Measurements from ENCODE around the gene LDLRAD4. TPM values are rescaled to one million over a fixed set of nuclear protein-coding genes. Genes with fewer than 3 reads are reported as not detected.

LDLRAD4 gene
- total RNA-seq, 2 experiments from 2014 or later: 37.3 to 38.5 TPM

DNA sequence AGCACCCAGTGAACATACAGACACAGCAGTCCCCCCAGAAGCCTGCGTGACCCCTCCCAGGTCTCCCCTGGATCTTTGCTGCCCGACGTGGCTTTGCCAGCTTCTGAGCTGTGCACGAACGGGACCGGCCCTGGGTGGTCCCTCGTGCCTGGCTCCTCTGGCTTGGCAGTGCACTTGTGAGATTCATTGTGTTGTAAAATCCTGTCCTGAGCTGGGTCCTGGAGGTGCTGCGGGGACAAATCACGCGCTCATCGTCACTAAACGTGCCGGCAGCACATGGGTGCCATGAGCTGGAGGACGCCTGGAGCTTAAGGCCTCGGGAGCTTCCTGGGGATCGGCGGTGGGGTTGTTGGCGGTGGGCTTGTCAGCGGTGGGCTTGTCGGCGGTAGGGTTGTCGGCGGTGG, 402.9 kb downstream of the LDLRAD4 start:
- H3K27ac Mint-ChIP-seq: no peak overlapping the region

DNA sequence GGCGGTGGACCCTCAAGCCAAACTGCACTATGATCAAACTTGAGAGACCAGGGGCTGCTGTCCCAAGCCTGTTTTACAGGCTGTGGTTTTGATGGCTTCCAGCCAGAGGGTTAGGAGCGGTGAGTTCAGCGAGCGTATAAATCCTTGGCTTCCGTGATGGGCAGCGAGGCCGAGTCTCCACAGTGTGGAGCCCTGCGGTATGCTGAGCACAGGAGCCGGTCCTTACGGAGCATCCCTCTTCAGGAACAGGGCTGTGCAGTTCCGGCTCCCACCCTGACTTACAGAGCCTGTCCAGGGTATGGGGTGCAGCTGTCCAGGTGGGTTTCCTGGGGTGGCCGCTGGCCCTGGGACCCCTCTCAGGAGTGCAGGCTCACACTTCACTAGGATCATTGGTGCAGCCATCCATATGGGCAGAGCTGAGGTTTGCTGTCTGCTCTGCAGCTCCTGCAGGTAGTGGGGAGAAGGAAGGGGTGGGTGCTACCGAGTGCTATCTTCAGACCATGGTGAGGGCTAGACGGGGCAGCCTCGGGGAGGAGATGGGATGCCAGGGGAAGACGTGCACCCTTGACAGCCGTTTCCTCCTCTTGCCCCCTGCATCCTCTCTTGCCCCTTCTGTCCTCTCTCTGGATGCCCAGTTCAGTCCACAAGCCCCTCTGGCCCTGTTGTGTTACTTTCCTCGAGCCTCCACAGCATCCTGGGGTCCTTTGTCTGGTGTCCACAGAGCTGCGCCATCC, 403.5 kb downstream of the LDLRAD4 start:
- ChIA-PET CTCF (interaction anchor here (0.6 to 2.2 kb wide), 3 partner anchors 11 to 406 kb away, joined by 3 to 6 read pairs (median 3); no protein-coding TSS in a partner anchor), POLR2A (interaction anchor here (1.1 kb wide), 1 partner anchor 10 kb away, joined by 4 read pairs; no protein-coding TSS in a partner anchor)
- H3K27ac Mint-ChIP-seq: no peak overlapping the region
- H3K4me3 Mint-ChIP-seq: no peak overlapping the region
- no peaks in the 10 kb centered on the region for H3K27me3 Mint-ChIP-seq
- TF ChIP-seq, protein P1, sequence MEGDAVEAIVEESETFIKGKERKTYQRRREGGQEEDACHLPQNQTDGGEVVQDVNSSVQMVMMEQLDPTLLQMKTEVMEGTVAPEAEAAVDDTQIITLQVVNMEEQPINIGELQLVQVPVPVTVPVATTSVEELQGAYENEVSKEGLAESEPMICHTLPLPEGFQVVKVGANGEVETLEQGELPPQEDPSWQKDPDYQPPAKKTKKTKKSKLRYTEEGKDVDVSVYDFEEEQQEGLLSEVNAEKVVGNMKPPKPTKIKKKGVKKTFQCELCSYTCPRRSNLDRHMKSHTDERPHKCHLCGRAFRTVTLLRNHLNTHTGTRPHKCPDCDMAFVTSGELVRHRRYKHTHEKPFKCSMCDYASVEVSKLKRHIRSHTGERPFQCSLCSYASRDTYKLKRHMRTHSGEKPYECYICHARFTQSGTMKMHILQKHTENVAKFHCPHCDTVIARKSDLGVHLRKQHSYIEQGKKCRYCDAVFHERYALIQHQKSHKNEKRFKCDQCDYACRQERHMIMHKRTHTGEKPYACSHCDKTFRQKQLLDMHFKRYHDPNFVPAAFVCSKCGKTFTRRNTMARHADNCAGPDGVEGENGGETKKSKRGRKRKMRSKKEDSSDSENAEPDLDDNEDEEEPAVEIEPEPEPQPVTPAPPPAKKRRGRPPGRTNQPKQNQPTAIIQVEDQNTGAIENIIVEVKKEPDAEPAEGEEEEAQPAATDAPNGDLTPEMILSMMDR (IDR thresholded peaks at IDR 0.05): no peak
- DNase-seq (no peak), ATAC-seq (no peak)
- peaks cover 30% of the 10 kb centered on the region for H3K4me1 Mint-ChIP-seq (ENCODE audit: low read depth)
- H3K9me3 Mint-ChIP-seq: no peaks in the 10 kb centered on the region
- H3K36me3 Mint-ChIP-seq (ENCODE audit: low read depth): peaks cover 7% of the 10 kb centered on the region
- intact Hi-C loops (cut with micrococcal nuclease): no loop called here

More for the DNA sequence above, 402.9 kb downstream of the LDLRAD4 start:
- DNase-seq (no peak), ATAC-seq (no peak)
- Mint-ChIP-seq H3K4me3 (no peak overlapping the region), H3K36me3 (ENCODE audit: low read depth) (peaks cover 8% of the 10 kb centered on the region), H3K4me1 (ENCODE audit: low read depth) (peaks cover 36% of the 10 kb centered on the region), H3K9me3 (no peaks in the 10 kb centered on the region), H3K27me3 (no peaks in the 10 kb centered on the region)
- intact Hi-C loops (cut with micrococcal nuclease): no loop called here
- TF ChIP-seq, protein P1 (IDR thresholded peaks at IDR 0.05): no peak
- CTCF ChIA-PET: interaction anchor here (1.4 kb wide), 1 partner anchor 8 kb away, joined by 5 read pairs; no protein-coding TSS in a partner anchor
- POLR2A ChIA-PET: interaction anchor here (1.1 kb wide), 1 partner anchor 9 kb away, joined by 4 read pairs; no protein-coding TSS in a partner anchor

DNA sequence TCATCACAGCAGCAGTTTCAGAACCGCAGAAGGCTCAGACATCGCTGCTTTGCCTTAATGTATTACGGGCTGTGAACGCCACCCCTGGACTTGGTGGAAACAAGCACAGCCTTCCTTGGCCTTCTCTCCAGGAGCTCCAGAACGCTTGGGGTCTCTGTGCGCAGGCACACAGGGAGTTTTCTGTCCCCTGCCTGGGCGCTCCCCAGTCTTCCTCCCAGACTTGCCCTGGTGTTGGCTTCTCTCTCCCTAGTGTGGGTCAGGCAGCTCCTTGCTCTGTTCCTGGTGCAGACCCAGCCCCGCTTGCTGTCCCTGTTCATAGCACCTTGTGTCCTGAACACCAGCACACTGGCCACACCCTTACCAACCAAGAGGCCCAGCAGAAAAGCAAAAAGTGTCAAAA, 404.2 kb downstream of the LDLRAD4 start:
- intact Hi-C loops (cut with micrococcal nuclease): no loop called here
- ChIA-PET CTCF (interaction anchor here (0.6 to 2.2 kb wide), 3 partner anchors 12 to 406 kb away, joined by 3 to 6 read pairs (median 3); no protein-coding TSS in a partner anchor), POLR2A (no interaction called here)
- Mint-ChIP-seq H3K4me3 (no peak overlapping the region), H3K27ac (no peak overlapping the region), H3K27me3 (no peaks in the 10 kb centered on the region), H3K4me1 (ENCODE audit: low read depth) (peaks cover 29% of the 10 kb centered on the region), H3K9me3 (no peaks in the 10 kb centered on the region), H3K36me3 (ENCODE audit: low read depth) (peaks cover 7% of the 10 kb centered on the region)
- no peak for DNase-seq
- TF ChIP-seq, protein P1 (IDR thresholded peaks at IDR 0.05): no peak
- no peak for ATAC-seq

DNA sequence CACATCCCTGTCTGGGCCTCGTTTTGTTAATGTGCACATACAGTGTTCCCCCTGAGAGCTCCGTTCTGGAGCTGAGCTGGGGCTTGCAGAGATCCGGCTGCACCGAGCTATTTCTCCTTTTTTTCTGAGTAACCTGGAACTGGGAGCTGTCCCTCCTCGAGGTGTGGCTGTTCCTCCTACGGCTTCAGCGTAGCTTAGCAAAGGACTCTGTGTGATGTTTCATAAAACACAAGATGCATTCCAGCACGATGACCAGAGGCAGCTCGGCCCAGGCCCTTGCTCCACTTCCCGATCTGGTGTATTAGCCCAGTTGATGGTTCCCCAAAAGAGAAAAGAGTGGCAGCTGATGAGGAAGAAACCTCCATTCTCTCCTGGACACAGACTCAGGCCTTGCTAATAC, 404.8 kb downstream of the LDLRAD4 start:
- POLR2A ChIA-PET: no interaction called here
- intact Hi-C loops (cut with micrococcal nuclease): no loop called here
- H3K27ac Mint-ChIP-seq: no peak overlapping the region
- H3K4me3 Mint-ChIP-seq: no peak overlapping the region
- CTCF ChIA-PET: interaction anchor here (0.9 to 2.2 kb wide), 3 partner anchors 65 to 407 kb away, joined by 3 to 6 read pairs (median 3); no protein-coding TSS in a partner anchor
- no peaks in the 10 kb centered on the region for H3K27me3 Mint-ChIP-seq
- TF ChIP-seq, protein P1 (IDR thresholded peaks at IDR 0.05): no peak
- peaks cover 24% of the 10 kb centered on the region for H3K4me1 Mint-ChIP-seq (ENCODE audit: low read depth)
- DNase-seq (no peak), ATAC-seq (no peak)
- H3K36me3 Mint-ChIP-seq (ENCODE audit: low read depth): peaks cover 7% of the 10 kb centered on the region
- H3K9me3 Mint-ChIP-seq: no peaks in the 10 kb centered on the region

DNA sequence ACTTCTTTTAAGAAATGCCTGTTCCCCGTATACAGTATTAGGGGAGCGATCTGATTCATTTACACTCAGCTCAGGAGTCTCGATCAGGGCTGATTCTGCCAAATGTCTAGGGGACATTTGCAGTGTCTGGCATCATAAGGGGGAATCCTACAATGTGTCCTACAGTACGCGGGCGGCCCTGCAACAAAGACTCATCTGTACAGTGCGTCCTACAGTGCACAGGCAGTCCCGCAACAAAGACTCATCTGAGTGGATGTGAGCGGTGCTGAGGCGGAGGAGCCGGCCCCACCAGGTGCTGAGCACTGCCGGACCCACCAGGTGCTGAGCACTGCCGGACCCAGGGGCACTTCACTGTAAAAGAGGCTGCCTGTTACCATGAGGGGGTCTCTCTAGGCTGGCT, 405.3 kb downstream of the LDLRAD4 start:
- POLR2A ChIA-PET: no interaction called here
- intact Hi-C loops (cut with micrococcal nuclease): no loop called here

More for the DNA sequence above, 405.3 kb downstream of the LDLRAD4 start:
- H3K36me3 Mint-ChIP-seq (ENCODE audit: low read depth): peaks cover 7% of the 10 kb centered on the region
- ATAC-seq: no peak
- no peak for DNase-seq
- no peak overlapping the region for H3K27ac Mint-ChIP-seq
- peaks cover 19% of the 10 kb centered on the region for H3K4me1 Mint-ChIP-seq (ENCODE audit: low read depth)
- no peaks in the 10 kb centered on the region for H3K9me3 Mint-ChIP-seq
- TF ChIP-seq, protein P1 (IDR thresholded peaks at IDR 0.05): no peak
- CTCF ChIA-PET: interaction anchor here (0.9 to 2.2 kb wide), 2 partner anchors 65 to 408 kb away, joined by 3 to 6 read pairs; no protein-coding TSS in a partner anchor
- H3K4me3 Mint-ChIP-seq: no peak overlapping the region
- H3K27me3 Mint-ChIP-seq: no peaks in the 10 kb centered on the region
